ENCODE measurements around the gene POU6F1. TPM values are rescaled to one million over a fixed set of nuclear protein-coding genes. Genes with fewer than 3 reads are reported as not detected.

Gene POU6F1
- polyA plus RNA-seq, 1 donor from 2014 or later, result 12.4 TPM

DNA sequence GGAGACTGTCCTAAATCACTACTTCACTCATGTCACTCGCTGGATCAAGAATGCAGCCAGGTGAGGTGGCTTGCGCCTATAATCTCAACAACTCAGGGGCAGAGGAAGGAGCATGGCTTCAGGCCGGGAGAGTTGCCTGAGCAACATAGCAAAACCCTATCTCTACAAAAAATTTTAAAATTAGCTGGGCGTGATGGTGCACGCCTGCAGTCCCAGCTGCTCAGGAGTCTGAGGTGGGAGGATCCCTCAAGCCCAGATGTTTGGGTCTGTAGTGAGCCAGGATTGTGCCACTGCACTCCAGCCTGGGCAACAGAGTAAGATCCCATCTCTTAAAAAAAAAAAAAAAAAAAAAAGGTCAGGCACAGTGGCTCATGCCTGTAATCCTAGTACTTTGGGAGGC, 46.4 kb upstream of the POU6F1 start:
- Histone ChIP-seq H3K79me2 (replicated peaks; ENCODE audit: insufficient read depth, low read length) (no peaks in the 10 kb centered on the region), H3K9me2 (ENCODE audit: insufficient read depth, low read length) (no peaks in the 10 kb centered on the region), H2AFZ (ENCODE audit: low read depth, low read length) (no peak overlapping the region), H3K4me2 (ENCODE audit: low read length) (no peak overlapping the region), H3K4me3 (ENCODE audit: low read length) (no peak overlapping the region), H3K27me3 (ENCODE audit: insufficient read depth, low read depth, low read length) (peaks cover 7% of the 10 kb centered on the region), H3K36me3 (ENCODE audit: insufficient read depth, low read length) (no peaks in the 10 kb centered on the region), H3K9ac (ENCODE audit: low read length) (no peak overlapping the region), H3K27ac (ENCODE audit: low read length) (no peak overlapping the region), H3F3A (ENCODE audit: insufficient read depth, low read length, poor library complexity, severe bottlenecking) (no peaks in the 10 kb centered on the region), H3K9me3 (ENCODE audit: low read length) (no peaks in the 10 kb centered on the region), H4K20me1 (ENCODE audit: insufficient read depth) (no peaks in the 10 kb centered on the region)
- TF ChIP-seq POLR2AphosphoS5 (IDR thresholded peaks at IDR 0.05) (no peak), RAD21 (conservative IDR thresholded peaks at IDR 0.05) (no peak), MXI1 (conservative IDR thresholded peaks at IDR 0.05; ENCODE audit: poor library complexity, severe bottlenecking) (no peak), EP300 (conservative IDR thresholded peaks at IDR 0.05; ENCODE audit: poor library complexity, severe bottlenecking) (no peak), SMC3 (conservative IDR thresholded peaks at IDR 0.05; ENCODE audit: poor library complexity) (no peak), TAF1 (IDR thresholded peaks at IDR 0.05; ENCODE audit: low read depth) (no peak)
- TF ChIP-seq, protein P1, sequence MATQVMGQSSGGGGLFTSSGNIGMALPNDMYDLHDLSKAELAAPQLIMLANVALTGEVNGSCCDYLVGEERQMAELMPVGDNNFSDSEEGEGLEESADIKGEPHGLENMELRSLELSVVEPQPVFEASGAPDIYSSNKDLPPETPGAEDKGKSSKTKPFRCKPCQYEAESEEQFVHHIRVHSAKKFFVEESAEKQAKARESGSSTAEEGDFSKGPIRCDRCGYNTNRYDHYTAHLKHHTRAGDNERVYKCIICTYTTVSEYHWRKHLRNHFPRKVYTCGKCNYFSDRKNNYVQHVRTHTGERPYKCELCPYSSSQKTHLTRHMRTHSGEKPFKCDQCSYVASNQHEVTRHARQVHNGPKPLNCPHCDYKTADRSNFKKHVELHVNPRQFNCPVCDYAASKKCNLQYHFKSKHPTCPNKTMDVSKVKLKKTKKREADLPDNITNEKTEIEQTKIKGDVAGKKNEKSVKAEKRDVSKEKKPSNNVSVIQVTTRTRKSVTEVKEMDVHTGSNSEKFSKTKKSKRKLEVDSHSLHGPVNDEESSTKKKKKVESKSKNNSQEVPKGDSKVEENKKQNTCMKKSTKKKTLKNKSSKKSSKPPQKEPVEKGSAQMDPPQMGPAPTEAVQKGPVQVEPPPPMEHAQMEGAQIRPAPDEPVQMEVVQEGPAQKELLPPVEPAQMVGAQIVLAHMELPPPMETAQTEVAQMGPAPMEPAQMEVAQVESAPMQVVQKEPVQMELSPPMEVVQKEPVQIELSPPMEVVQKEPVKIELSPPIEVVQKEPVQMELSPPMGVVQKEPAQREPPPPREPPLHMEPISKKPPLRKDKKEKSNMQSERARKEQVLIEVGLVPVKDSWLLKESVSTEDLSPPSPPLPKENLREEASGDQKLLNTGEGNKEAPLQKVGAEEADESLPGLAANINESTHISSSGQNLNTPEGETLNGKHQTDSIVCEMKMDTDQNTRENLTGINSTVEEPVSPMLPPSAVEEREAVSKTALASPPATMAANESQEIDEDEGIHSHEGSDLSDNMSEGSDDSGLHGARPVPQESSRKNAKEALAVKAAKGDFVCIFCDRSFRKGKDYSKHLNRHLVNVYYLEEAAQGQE (IDR thresholded peaks at IDR 0.05; ENCODE audit: borderline replicate concordance), result no peak
- TF ChIP-seq, protein P2, sequence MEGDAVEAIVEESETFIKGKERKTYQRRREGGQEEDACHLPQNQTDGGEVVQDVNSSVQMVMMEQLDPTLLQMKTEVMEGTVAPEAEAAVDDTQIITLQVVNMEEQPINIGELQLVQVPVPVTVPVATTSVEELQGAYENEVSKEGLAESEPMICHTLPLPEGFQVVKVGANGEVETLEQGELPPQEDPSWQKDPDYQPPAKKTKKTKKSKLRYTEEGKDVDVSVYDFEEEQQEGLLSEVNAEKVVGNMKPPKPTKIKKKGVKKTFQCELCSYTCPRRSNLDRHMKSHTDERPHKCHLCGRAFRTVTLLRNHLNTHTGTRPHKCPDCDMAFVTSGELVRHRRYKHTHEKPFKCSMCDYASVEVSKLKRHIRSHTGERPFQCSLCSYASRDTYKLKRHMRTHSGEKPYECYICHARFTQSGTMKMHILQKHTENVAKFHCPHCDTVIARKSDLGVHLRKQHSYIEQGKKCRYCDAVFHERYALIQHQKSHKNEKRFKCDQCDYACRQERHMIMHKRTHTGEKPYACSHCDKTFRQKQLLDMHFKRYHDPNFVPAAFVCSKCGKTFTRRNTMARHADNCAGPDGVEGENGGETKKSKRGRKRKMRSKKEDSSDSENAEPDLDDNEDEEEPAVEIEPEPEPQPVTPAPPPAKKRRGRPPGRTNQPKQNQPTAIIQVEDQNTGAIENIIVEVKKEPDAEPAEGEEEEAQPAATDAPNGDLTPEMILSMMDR (IDR thresholded peaks at IDR 0.05; ENCODE audit: poor library complexity, severe bottlenecking), result no peak

DNA sequence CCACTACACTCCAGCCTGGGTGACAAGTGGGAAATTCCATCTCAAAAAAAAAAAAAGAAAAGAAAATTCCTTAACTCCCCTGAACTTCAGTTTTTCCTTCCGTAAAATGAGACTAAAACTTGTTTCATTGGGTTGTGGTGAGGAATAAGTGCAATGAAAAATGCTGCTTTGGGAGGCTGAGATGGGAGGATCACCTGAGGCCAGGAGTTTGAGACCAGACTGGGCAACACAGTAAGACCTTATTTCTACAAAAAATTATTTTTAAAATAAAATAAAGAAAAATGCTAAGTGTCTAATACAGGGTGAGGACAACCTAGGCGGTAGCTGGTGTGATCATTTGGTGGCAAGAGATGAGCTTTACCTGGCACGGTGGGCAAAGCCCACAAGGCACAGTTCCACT, 45.5 kb upstream of the POU6F1 start:
- no peak for TF ChIP-seq MXI1 (conservative IDR thresholded peaks at IDR 0.05; ENCODE audit: poor library complexity, severe bottlenecking)
- TF ChIP-seq, protein P1 (IDR thresholded peaks at IDR 0.05; ENCODE audit: borderline replicate concordance), result no peak
- no peak for TF ChIP-seq TAF1 (IDR thresholded peaks at IDR 0.05; ENCODE audit: low read depth)
- TF ChIP-seq, protein P2 (IDR thresholded peaks at IDR 0.05; ENCODE audit: poor library complexity, severe bottlenecking), result no peak
- no peak for TF ChIP-seq POLR2AphosphoS5 (IDR thresholded peaks at IDR 0.05)
- TF ChIP-seq EP300 (conservative IDR thresholded peaks at IDR 0.05; ENCODE audit: poor library complexity, severe bottlenecking), result no peak
- TF ChIP-seq SMC3 (conservative IDR thresholded peaks at IDR 0.05; ENCODE audit: poor library complexity), result no peak

More for the DNA sequence above, 45.5 kb upstream of the POU6F1 start:
- Histone ChIP-seq H3K79me2 (replicated peaks; ENCODE audit: insufficient read depth, low read length) (no peaks in the 10 kb centered on the region), H3K4me3 (ENCODE audit: low read length) (no peak overlapping the region), H3K27ac (ENCODE audit: low read length) (no peak overlapping the region), H3K36me3 (ENCODE audit: insufficient read depth, low read length) (no peaks in the 10 kb centered on the region), H3F3A (ENCODE audit: insufficient read depth, low read length, poor library complexity, severe bottlenecking) (no peaks in the 10 kb centered on the region), H4K20me1 (ENCODE audit: insufficient read depth) (no peaks in the 10 kb centered on the region), H3K27me3 (ENCODE audit: insufficient read depth, low read depth, low read length) (no peaks in the 10 kb centered on the region), H2AFZ (ENCODE audit: low read depth, low read length) (no peak overlapping the region), H3K9me2 (ENCODE audit: insufficient read depth, low read length) (no peaks in the 10 kb centered on the region), H3K9me3 (ENCODE audit: low read length) (no peaks in the 10 kb centered on the region), H3K4me2 (ENCODE audit: low read length) (no peak overlapping the region), H3K9ac (ENCODE audit: low read length) (no peak overlapping the region)

Measured in neural cell (in vitro differentiated cells).